ENCODE data around the gene TMEM92. TPM values are rescaled to one million over a fixed set of nuclear protein-coding genes. Genes with fewer than 3 reads are reported as not detected.
"Not testable (repeated sequence)": the region's sequence is repeated elsewhere in the genome, so short reads cannot be mapped to it uniquely, and the experiment has no call there.

TMEM92 gene
- total RNA-seq, 4 donors from 2014 or later, result 1.3 TPM; not detected in 3

DNA sequence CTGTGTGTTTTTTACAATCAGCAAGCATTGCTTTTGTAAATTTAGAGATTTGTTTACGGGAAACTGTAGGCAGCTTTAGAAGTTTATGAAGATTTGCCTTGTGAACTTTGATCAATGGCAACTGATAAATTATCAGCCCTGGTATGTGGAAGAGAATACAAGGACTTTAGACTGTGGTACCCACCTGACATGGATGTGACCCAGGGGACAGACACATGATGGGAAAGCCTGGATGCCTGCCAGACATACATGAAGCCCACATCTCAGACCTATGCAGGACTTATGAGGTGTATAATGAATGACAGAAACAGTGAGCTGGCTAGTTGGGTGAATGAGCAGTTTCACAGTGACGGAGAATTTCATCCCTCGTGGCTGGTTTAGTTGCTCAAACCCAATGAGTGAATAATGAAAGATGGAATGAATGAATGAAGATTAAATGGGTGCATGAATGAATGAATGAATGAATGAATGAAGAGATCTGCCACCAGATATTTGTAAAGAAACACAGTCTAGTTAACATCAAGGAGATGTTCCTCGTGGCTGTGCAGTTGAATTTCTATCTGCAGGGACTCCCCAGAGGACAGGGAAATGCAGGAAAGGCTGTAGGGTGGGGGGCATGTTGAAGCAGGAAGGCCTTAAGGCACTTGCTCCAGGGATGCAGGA, 7.6 kb downstream of the TMEM92 start:
- 87% methylated on average over 4 of the region's 4 CpGs for WGBS
- no peak for DNase-seq (ENCODE audit: low spot score in 2 of 2)
- H3K27ac ChIP-seq, result no peak overlapping the region
- TF ChIP-seq, protein P1, sequence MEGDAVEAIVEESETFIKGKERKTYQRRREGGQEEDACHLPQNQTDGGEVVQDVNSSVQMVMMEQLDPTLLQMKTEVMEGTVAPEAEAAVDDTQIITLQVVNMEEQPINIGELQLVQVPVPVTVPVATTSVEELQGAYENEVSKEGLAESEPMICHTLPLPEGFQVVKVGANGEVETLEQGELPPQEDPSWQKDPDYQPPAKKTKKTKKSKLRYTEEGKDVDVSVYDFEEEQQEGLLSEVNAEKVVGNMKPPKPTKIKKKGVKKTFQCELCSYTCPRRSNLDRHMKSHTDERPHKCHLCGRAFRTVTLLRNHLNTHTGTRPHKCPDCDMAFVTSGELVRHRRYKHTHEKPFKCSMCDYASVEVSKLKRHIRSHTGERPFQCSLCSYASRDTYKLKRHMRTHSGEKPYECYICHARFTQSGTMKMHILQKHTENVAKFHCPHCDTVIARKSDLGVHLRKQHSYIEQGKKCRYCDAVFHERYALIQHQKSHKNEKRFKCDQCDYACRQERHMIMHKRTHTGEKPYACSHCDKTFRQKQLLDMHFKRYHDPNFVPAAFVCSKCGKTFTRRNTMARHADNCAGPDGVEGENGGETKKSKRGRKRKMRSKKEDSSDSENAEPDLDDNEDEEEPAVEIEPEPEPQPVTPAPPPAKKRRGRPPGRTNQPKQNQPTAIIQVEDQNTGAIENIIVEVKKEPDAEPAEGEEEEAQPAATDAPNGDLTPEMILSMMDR (IDR thresholded peaks at IDR 0.05), result no peak
- TF ChIP-seq POLR2A (IDR thresholded peaks at IDR 0.05), result no peak
- no peak for TF ChIP-seq POLR2AphosphoS5 (IDR thresholded peaks at IDR 0.05)
- no peak for TF ChIP-seq EP300 (IDR thresholded peaks at IDR 0.05)
- peaks cover 2% of the 10 kb centered on the region for H3K27me3 ChIP-seq
- no peaks in the 10 kb centered on the region for H3K4me1 ChIP-seq
- no peaks in the 10 kb centered on the region for H3K9me3 ChIP-seq
- H3K4me3 ChIP-seq, result no peak overlapping the region
- H3K36me3 ChIP-seq, result no peaks in the 10 kb centered on the region

DNA sequence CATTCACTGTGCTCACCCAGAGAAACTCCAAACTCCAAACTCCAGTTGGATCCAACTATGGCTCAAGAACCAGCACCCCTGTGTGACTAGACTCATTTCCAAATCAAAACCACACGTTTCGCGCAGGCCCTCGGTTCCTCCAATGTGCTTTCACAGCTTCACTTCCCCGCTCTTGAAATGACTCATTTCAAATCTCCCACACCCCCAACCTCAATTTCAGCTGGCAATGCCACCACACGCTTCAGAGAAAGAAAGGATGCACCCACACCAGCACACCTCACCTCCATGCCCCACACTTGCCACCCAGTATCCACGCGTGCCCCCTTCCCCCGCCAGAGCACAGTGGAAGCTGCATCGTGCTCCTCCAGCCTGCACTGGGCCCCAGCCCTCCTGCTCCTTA, 9.0 kb downstream of the TMEM92 start:
- no peak overlapping the region for H3K4me3 ChIP-seq
- DNase-seq (ENCODE audit: low spot score in 2 of 2), result no peak
- H3K9me3 ChIP-seq, result no peaks in the 10 kb centered on the region
- TF ChIP-seq POLR2A (IDR thresholded peaks at IDR 0.05) (no peak), EP300 (IDR thresholded peaks at IDR 0.05) (no peak), POLR2AphosphoS5 (IDR thresholded peaks at IDR 0.05) (no peak)
- TF ChIP-seq, protein P1 (IDR thresholded peaks at IDR 0.05), result no peak
- H3K27me3 ChIP-seq, result peaks cover 2% of the 10 kb centered on the region
- H3K27ac ChIP-seq, result no peak overlapping the region
- WGBS, result 88% methylated on average over 10 of the region's 10 CpGs
- H3K36me3 ChIP-seq, result no peaks in the 10 kb centered on the region
- H3K4me1 ChIP-seq, result peaks cover 2% of the 10 kb centered on the region

DNA sequence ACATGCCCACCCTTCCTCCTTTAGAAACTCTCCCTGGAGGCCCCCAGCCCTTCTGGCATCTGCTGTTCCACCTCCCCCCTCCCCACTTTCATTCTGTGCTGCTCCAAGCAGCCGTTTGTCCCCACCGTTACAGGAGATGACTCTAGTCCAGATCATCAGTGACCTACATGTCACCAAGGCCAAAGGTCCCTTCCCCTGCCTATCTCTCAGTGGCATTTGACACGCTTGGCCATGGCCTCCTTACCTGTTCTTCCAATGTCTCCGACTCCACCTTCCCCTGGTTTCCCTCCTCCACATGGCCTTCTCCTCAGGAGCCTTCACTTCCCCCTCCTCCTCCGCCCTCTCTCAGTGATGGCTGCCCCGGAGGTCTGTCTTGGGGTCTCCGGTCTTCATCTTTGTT, 9.4 kb downstream of the TMEM92 start:
- peaks cover 2% of the 10 kb centered on the region for H3K27me3 ChIP-seq
- H3K27ac ChIP-seq, result no peak overlapping the region
- no peak for DNase-seq (ENCODE audit: low spot score in 2 of 2)
- TF ChIP-seq POLR2A (IDR thresholded peaks at IDR 0.05) (no peak), EP300 (IDR thresholded peaks at IDR 0.05) (no peak), POLR2AphosphoS5 (IDR thresholded peaks at IDR 0.05) (no peak)
- TF ChIP-seq, protein P1 (IDR thresholded peaks at IDR 0.05), result no peak
- H3K36me3 ChIP-seq, result no peaks in the 10 kb centered on the region
- WGBS, result 79% methylated on average over 7 of the region's 7 CpGs
- H3K4me1 ChIP-seq, result peaks cover 5% of the 10 kb centered on the region
- H3K4me3 ChIP-seq, result no peak overlapping the region
- H3K9me3 ChIP-seq, result no peaks in the 10 kb centered on the region

DNA sequence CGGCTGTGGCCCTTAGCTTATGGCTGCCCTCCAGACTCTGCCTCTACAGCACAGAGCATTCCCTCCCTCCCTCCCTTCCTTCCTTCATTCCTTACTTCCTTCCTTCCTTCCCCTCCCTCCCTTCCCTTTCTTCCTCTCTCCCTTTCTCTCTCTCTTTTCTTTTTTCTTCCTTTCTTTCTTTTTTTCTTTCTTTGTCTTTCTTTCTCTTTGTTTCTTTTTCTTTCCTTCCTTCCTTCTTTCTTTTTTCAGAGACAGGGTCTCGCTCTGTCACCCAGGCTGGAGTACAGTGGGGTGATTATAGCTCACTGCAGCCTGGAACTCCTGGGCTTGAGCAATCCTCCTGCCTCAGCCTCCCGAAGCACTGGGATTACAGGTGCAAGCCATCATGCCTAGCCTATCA, 11.7 kb downstream of the TMEM92 start:
- H3K4me1 ChIP-seq, result peaks cover 25% of the 10 kb centered on the region
- WGBS, result 76% methylated on average over 3 of the region's 3 CpGs
- DNase-seq (ENCODE audit: low spot score in 2 of 2), result no peak
- no peak for TF ChIP-seq EP300 (IDR thresholded peaks at IDR 0.05)
- no peak for TF ChIP-seq POLR2A (IDR thresholded peaks at IDR 0.05)
- TF ChIP-seq, protein P1 (IDR thresholded peaks at IDR 0.05), result no peak
- TF ChIP-seq POLR2AphosphoS5 (IDR thresholded peaks at IDR 0.05), result no peak
- no peaks in the 10 kb centered on the region for H3K36me3 ChIP-seq
- H3K27me3 ChIP-seq, result peaks cover 2% of the 10 kb centered on the region
- H3K4me3 ChIP-seq, result no peak overlapping the region
- H3K27ac ChIP-seq, result no peak overlapping the region
- H3K9me3 ChIP-seq, result no peaks in the 10 kb centered on the region

DNA sequence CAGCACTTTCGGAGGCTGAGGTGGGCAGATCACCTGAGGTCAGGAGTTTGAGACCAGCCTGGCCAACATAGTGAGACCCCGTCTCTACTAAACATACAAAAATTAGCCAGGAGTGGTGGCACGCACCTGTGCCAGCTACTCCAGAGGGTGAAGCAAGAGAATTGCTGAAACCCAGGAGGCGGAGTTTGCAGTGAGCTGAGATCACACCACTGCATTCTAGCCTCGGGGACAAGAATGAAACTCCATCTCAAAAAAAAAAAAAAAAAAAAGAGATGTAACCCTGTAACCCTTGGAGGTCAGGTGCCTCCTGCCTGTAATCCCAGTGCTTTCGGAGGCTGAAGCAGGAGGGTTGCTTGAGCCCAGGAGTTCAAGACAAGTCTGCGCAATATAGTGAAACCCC, 13.0 kb downstream of the TMEM92 start:
- not testable (repeated sequence) for H3K27ac ChIP-seq; H3K9me3 ChIP-seq; DNase-seq (ENCODE audit: low spot score in 2 of 2); H3K27me3 ChIP-seq; H3K36me3 ChIP-seq; H3K4me3 ChIP-seq
- peaks cover 25% of the 10 kb centered on the region for H3K4me1 ChIP-seq
- 72% methylated on average over 6 of the region's 7 CpGs for WGBS

DNA sequence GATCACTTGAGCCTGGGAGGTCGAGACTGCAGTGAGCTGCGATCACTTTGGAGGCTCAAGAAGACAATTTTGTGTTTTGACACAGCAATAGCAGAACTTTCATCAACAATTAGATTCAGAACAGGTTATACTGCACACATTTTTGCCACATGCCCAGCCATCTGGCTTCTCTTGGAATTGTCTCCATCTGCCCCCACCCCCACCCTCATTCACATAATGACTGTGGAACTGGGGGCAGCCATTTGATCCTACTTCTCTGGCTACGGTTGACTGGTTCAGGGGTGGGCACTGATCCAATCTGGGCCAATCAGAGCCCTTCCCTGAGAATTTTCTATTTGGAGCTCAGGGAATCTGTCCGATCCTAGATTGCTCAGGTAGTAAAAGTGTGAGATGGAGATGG, 14.0 kb downstream of the TMEM92 start:
- Histone ChIP-seq H3K4me3 (no peak overlapping the region), H3K36me3 (no peaks in the 10 kb centered on the region), H3K27ac (no peak overlapping the region), H3K27me3 (no peaks in the 10 kb centered on the region), H3K9me3 (no peaks in the 10 kb centered on the region), H3K4me1 (peaks cover 25% of the 10 kb centered on the region)
- TF ChIP-seq, protein P1 (IDR thresholded peaks at IDR 0.05), result no peak
- no peak for TF ChIP-seq POLR2AphosphoS5 (IDR thresholded peaks at IDR 0.05)
- TF ChIP-seq POLR2A (IDR thresholded peaks at IDR 0.05), result no peak
- no peak for TF ChIP-seq EP300 (IDR thresholded peaks at IDR 0.05)
- DNase-seq (ENCODE audit: low spot score in 2 of 2), result no peak
- 97% methylated on average over 4 of the region's 4 CpGs for WGBS
